ENCODE measurements around the gene RCL1. TPM values are rescaled to one million over a fixed set of nuclear protein-coding genes. Genes with fewer than 3 reads are reported as not detected.

Gene RCL1
- total RNA-seq, 2 donors from 2014 or later: 27.0 to 49.4 TPM

- intact Hi-C loops (cut with DNase I): no loop called here
- H3K4me1 ChIP-seq: no peaks in the 10 kb centered on the region
- ATAC-seq (no peak), DNase-seq (no peak)
- H3K27ac ChIP-seq: no peak overlapping the region
- H3K9me3 ChIP-seq: no peaks in the 10 kb centered on the region
- no peaks in the 10 kb centered on the region for H3K27me3 ChIP-seq
- TF ChIP-seq, protein P1, sequence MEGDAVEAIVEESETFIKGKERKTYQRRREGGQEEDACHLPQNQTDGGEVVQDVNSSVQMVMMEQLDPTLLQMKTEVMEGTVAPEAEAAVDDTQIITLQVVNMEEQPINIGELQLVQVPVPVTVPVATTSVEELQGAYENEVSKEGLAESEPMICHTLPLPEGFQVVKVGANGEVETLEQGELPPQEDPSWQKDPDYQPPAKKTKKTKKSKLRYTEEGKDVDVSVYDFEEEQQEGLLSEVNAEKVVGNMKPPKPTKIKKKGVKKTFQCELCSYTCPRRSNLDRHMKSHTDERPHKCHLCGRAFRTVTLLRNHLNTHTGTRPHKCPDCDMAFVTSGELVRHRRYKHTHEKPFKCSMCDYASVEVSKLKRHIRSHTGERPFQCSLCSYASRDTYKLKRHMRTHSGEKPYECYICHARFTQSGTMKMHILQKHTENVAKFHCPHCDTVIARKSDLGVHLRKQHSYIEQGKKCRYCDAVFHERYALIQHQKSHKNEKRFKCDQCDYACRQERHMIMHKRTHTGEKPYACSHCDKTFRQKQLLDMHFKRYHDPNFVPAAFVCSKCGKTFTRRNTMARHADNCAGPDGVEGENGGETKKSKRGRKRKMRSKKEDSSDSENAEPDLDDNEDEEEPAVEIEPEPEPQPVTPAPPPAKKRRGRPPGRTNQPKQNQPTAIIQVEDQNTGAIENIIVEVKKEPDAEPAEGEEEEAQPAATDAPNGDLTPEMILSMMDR (IDR thresholded peaks at IDR 0.05): no peak
- no peak for TF ChIP-seq POLR2A (IDR thresholded peaks at IDR 0.05)
- 50 to 100% methylated on average over 2 of the region's 2 CpGs for whole genome bisulfite sequencing, 2 donors
- H3K4me3 ChIP-seq: no peak overlapping the region
- H3K36me3 ChIP-seq (replicated peaks in 1 of 2; ENCODE audit: insufficient read depth in 1 of 2, low read depth in 2 of 2): peaks cover 0 to 10% of the 10 kb centered on the region in 2 donors
Measured at GRCh38 chr9:4860383-4860782, 67.6 kb downstream of the RCL1 start.

- ATAC-seq (no peak), DNase-seq (no peak)
- WGBS, 2 donors: 87% methylated on average over 2 of the region's 2 CpGs
- intact Hi-C loops (cut with DNase I): no loop called here
- H3K4me1 ChIP-seq: no peaks in the 10 kb centered on the region
- peaks cover 0 to 10% of the 10 kb centered on the region in 2 donors for H3K36me3 ChIP-seq (replicated peaks in 1 of 2; ENCODE audit: insufficient read depth in 1 of 2, low read depth in 2 of 2)
- no peak for TF ChIP-seq POLR2A (IDR thresholded peaks at IDR 0.05)
- TF ChIP-seq, protein P1 (IDR thresholded peaks at IDR 0.05): no peak
- no peak overlapping the region for H3K27ac ChIP-seq
- H3K9me3 ChIP-seq: no peaks in the 10 kb centered on the region
- no peaks in the 10 kb centered on the region for H3K27me3 ChIP-seq
- H3K4me3 ChIP-seq: no peak overlapping the region
Measured at GRCh38 chr9:4861145-4861544, 68.4 kb downstream of the RCL1 start.

GRCh38 chr9:4861736-4862451 is 69.2 kb downstream of the RCL1 start:
- TF ChIP-seq, protein P1 (IDR thresholded peaks at IDR 0.05): no peak
- no peak for TF ChIP-seq POLR2A (IDR thresholded peaks at IDR 0.05)
- 87 to 90% methylated on average over 7 of the region's 7 CpGs for WGBS, 2 donors
- ATAC-seq: no peak

DNA sequence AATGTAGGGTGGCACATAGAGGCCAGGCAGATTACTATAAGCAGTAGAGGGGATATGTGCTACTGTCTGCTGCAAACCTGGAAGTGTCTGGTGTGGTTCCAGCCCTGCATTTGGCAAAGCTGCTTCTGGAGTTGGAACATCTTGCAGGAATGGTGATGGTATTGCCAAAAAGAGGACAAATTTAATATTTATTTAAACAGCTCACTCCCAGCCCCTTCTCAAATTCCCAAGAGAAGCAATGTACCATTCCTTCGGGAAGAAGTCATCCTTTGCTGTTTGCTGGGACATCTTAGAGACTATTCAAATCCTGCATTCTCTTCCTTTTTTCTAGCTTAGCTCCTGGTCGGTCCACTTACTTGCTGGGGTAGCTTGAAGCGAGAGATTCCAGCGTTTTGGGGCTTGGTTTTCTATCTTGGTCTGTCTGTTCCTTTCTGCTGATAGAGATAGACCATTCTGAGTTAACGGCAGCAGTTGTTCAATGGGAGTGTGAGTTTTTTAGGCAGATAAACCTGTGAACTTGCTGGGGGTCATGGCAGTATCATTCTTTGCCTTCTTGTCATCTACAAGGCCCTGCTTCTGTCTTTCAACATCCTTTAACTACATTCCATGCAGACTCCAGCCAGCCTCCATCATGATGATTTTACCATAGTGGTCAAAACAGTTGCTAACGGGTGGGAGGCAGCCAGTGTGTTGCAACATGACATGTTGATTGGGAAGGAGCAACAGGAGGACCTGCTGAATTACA is 69.9 kb downstream of the RCL1 start:
- peaks cover 0 to 10% of the 10 kb centered on the region in 2 donors for H3K36me3 ChIP-seq (replicated peaks in 1 of 2; ENCODE audit: insufficient read depth in 1 of 2, low read depth in 2 of 2)
- H3K4me1 ChIP-seq: no peaks in the 10 kb centered on the region
- intact Hi-C loops (cut with DNase I): no loop called here
- H3K27me3 ChIP-seq: no peaks in the 10 kb centered on the region
- no peak overlapping the region for H3K4me3 ChIP-seq
- ATAC-seq (no peak), DNase-seq (peak in 1 of 4 donors; percentile 25)
- WGBS, 2 donors: 85 to 92% methylated on average over 6 of the region's 6 CpGs
- H3K9me3 ChIP-seq: no peaks in the 10 kb centered on the region
- H3K27ac ChIP-seq: no peak overlapping the region
- TF ChIP-seq, protein P1 (IDR thresholded peaks at IDR 0.05): no peak
- TF ChIP-seq POLR2A (IDR thresholded peaks at IDR 0.05): no peak

More at GRCh38 chr9:4861736-4862451, 69.2 kb downstream of the RCL1 start:
- Histone ChIP-seq H3K9me3 (no peaks in the 10 kb centered on the region), H3K36me3 (replicated peaks in 1 of 2; ENCODE audit: insufficient read depth in 1 of 2, low read depth in 2 of 2) (peaks cover 0 to 10% of the 10 kb centered on the region in 2 donors), H3K27me3 (no peaks in the 10 kb centered on the region), H3K4me1 (no peaks in the 10 kb centered on the region), H3K27ac (no peak overlapping the region), H3K4me3 (no peak overlapping the region)
- DNase-seq: no peak
- intact Hi-C loops (cut with DNase I): no loop called here
